ENCODE measurements around the gene EMC9. TPM values are rescaled to one million over a fixed set of nuclear protein-coding genes. Genes with fewer than 3 reads are reported as not detected.

Gene EMC9
- total and polyA plus RNA-seq, 4 donors: 4.6 to 29.4 (median 20.0) TPM

DNA sequence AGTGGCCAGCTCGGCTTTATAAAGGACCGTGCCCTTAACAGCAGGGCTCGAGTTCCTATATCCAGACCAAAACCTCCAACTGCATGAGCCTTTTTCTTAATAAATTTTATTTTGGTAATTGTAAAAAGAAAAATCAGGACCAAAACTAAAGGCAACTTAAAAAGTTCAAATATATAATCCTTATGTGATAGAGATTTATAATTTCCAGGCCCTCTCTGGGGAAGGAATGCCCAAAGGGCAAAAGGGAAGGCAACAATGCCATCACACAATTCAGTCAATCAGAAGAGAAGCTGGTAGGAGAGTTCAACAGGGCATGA, 47.6 kb upstream of the EMC9 start:
- Histone ChIP-seq H3K27ac (ENCODE audit: low read depth in 1 of 2, low read length in 1 of 2) (no peak overlapping the region), H3K4me1 (ENCODE audit: control insufficient read depth in 5 of 5, insufficient read depth in 5 of 5, low read length in 5 of 5) (peaks cover 0 to 8% (median 5%) of the 10 kb centered on the region in 5 donors), H3K27me3 (ENCODE audit: control insufficient read depth in 3 of 3, insufficient read depth in 3 of 3, low read length in 2 of 3) (no peaks in the 10 kb centered on the region), H3K9me3 (ENCODE audit: control insufficient read depth in 4 of 4, insufficient read depth in 3 of 4, low read length in 3 of 4) (no peaks in the 10 kb centered on the region), H3K36me3 (ENCODE audit: control insufficient read depth in 4 of 4, insufficient read depth in 4 of 4, low read length in 4 of 4) (peaks cover 17 to 39% (median 31%) of the 10 kb centered on the region in 4 donors), H3K9ac (ENCODE audit: insufficient read depth in 1 of 2, low read length in 2 of 2) (no peak overlapping the region), H3K4me3 (no peak overlapping the region)
- WGBS, 2 donors: 0 to 1% methylated on average over 3 of the region's 3 CpGs
- no peak for DNase-seq
- ATAC-seq (ENCODE audit: insufficient read depth, low FRiP score): no peak
- TF ChIP-seq CTCF (IDR thresholded peaks at IDR 0.05; ENCODE audit: control extremely low read depth, extremely low read depth): no peak

- no peak for TF ChIP-seq CTCF (IDR thresholded peaks at IDR 0.05; ENCODE audit: control extremely low read depth, extremely low read depth)
- WGBS, 2 donors: 0 to 1% methylated on average over 64 to 65 of the region's 65 CpGs
- peak; percentile 94 for ATAC-seq (ENCODE audit: insufficient read depth, low FRiP score)
- H3K27ac ChIP-seq (ENCODE audit: low read depth in 1 of 2, low read length in 1 of 2): peak within 1 kb of the TSS; percentile 60 to 71
- H3K36me3 ChIP-seq (ENCODE audit: control insufficient read depth in 4 of 4, insufficient read depth in 4 of 4, low read length in 4 of 4): peaks cover 22 to 39% (median 31%) of the 10 kb centered on the region in 4 donors
- H3K27me3 ChIP-seq (ENCODE audit: control insufficient read depth in 3 of 3, insufficient read depth in 3 of 3, low read length in 2 of 3): no peaks in the 10 kb centered on the region
- H3K4me3 ChIP-seq: peak within 1 kb of the TSS; percentile 69
- no peaks in the 10 kb centered on the region for H3K9me3 ChIP-seq (ENCODE audit: control insufficient read depth in 4 of 4, insufficient read depth in 3 of 4, low read length in 3 of 4)
- peaks cover 0 to 8% (median 5%) of the 10 kb centered on the region in 5 donors for H3K4me1 ChIP-seq (ENCODE audit: control insufficient read depth in 5 of 5, insufficient read depth in 5 of 5, low read length in 5 of 5)
- peak within 1 kb of the TSS; percentile 49 to 51 for H3K9ac ChIP-seq (ENCODE audit: insufficient read depth in 1 of 2, low read length in 2 of 2)
- peak; percentile 97 to 99 (median 97) for DNase-seq
Measured at GRCh38 chr14:24188251-24189058, 47.1 kb upstream of the EMC9 start, which contains the start of gene IPO4. TSS of gene IPO4 (minus strand) at chr14:24188816. CDS start at chr14:24188787, 29 bp downstream.

DNA sequence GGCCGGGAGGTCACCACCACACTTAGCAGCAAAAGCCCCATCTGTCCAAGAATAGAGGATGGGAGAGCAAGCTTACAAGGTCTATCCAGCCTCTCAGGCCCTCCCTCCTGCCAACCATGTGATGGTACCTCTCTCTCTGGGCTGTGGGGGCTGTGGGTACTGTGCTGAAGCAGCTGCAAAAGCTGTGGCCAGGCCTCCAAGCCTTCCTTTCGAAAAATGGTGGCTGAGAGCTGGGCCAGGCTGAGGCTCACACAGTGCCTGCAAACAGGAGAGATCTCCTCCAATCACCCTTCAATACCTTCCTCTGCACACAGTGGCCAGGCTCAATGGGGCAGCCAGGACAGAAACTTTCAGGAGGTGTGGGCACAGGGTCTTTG, 46.1 kb upstream of the EMC9 start:
- no peak overlapping the region for H3K27ac ChIP-seq (ENCODE audit: low read depth in 1 of 2, low read length in 1 of 2)
- H3K9me3 ChIP-seq (ENCODE audit: control insufficient read depth in 4 of 4, insufficient read depth in 3 of 4, low read length in 3 of 4): no peaks in the 10 kb centered on the region
- DNase-seq (no peak), ATAC-seq (ENCODE audit: insufficient read depth, low FRiP score) (no peak)
- H3K4me1 ChIP-seq (ENCODE audit: control insufficient read depth in 5 of 5, insufficient read depth in 5 of 5, low read length in 5 of 5): peaks cover 0 to 8% (median 5%) of the 10 kb centered on the region in 5 donors
- 90 to 96% methylated on average over 2 of the region's 2 CpGs for WGBS, 2 donors
- no peaks in the 10 kb centered on the region for H3K27me3 ChIP-seq (ENCODE audit: control insufficient read depth in 3 of 3, insufficient read depth in 3 of 3, low read length in 2 of 3)
- peaks cover 24 to 45% (median 30%) of the 10 kb centered on the region in 4 donors for H3K36me3 ChIP-seq (ENCODE audit: control insufficient read depth in 4 of 4, insufficient read depth in 4 of 4, low read length in 4 of 4)
- peak overlapping the region in 1 of 2 donors; percentile 51 for H3K9ac ChIP-seq (ENCODE audit: insufficient read depth in 1 of 2, low read length in 2 of 2)
- H3K4me3 ChIP-seq: peak overlapping the region; percentile 69
- TF ChIP-seq CTCF (IDR thresholded peaks at IDR 0.05; ENCODE audit: control extremely low read depth, extremely low read depth): no peak
